Hematopoietic multipotent progenitor cell (in vitro differentiated cells): ENCODE data around the gene NUDT8. TPM values are rescaled to one million over a fixed set of nuclear protein-coding genes. Genes with fewer than 3 reads are reported as not detected.

ENCODE experiments used
- DNase-seq, 3 donors: peaks; one replicate each; pipeline ENCODE4 v3.0.0-alpha.2; 2011 to 2015; ENCODE audit warnings: low read depth in 2 of 3, low spot score in 2 of 3
- total RNA-seq: library from RNA; depleted of rRNA; stranded (reverse); fragments of >200 nt; gene quantifications from one replicate; pipeline ENCODE4 v1.2.3, GENCODE V29; 2012

Gene NUDT8
- 19.9 TPM for total RNA-seq

- DNase-seq: peak; percentile 75 to 91 (median 83)
These were observed at the start of gene NUDT8 for GRCh38 chr11:67629386-67630227. Gene NUDT8, minus strand, starts transcription at chr11:67629937. Its CDS starts 26 bp downstream, at chr11:67629911.

- no peak for DNase-seq
These were observed 45.5 kb upstream of the NUDT8 start for GRCh38 chr11:67675058-67675747.

- no peak for DNase-seq
These were observed 44.7 kb upstream of the NUDT8 start, which contains the start of gene ALDH3B2 for GRCh38 chr11:67674442-67674871. Gene ALDH3B2, minus strand, starts transcription at chr11:67674623. Its CDS starts 7,688 bp downstream, at chr11:67666935.

GRCh38 chr11:67673902-67674301 is 44.2 kb upstream of the NUDT8 start:
- DNase-seq: no peak

- no peak for DNase-seq
These were observed 43.6 kb upstream of the NUDT8 start for GRCh38 chr11:67673358-67673757.

GRCh38 chr11:67671211-67671520 is 41.4 kb upstream of the NUDT8 start:
- DNase-seq: peak in 1 of 3 donors; percentile 26

GRCh38 chr11:67670316-67671210 is 40.8 kb upstream of the NUDT8 start:
- no peak for DNase-seq

- DNase-seq: no peak
These were observed 38.4 kb upstream of the NUDT8 start for GRCh38 chr11:67668192-67668551.

- DNase-seq: peak in 1 of 3 donors; percentile 31
These were observed 37.9 kb upstream of the NUDT8 start for GRCh38 chr11:67667490-67668191.

- DNase-seq: no peak
These were observed 37.1 kb upstream of the NUDT8 start for GRCh38 chr11:67666676-67667489.

- no peak for DNase-seq
These were observed 36.5 kb upstream of the NUDT8 start for GRCh38 chr11:67666303-67666645.

GRCh38 chr11:67665541-67666302 is 36.0 kb upstream of the NUDT8 start:
- DNase-seq: no peak

- DNase-seq: no peak
These were observed 35.2 kb upstream of the NUDT8 start for GRCh38 chr11:67664696-67665540.

- no peak for DNase-seq
These were observed 34.5 kb upstream of the NUDT8 start for GRCh38 chr11:67664213-67664585.

- DNase-seq: no peak
These were observed 33.9 kb upstream of the NUDT8 start for GRCh38 chr11:67663532-67664212.

- no peak for DNase-seq
These were observed 33.2 kb upstream of the NUDT8 start for GRCh38 chr11:67662835-67663531.
